HEK293 (cell line): ENCODE data around the gene PRLR.

ENCODE experiments used
- CTCF ChIA-PET: fragments of 350-600 bp; formaldehyde crosslinking; extraction: SDS; loops from one replicate; lab custom pipeline; 2021; ENCODE audit warnings: antibody characterized with exemption; lab: Yijun Ruan, JAX
- POLR2A ChIA-PET: fragments of 300-600 bp; formaldehyde crosslinking; extraction: SDS; loops from one replicate; lab custom pipeline; 2020; ENCODE audit warnings: antibody characterized with exemption, inconsistent platforms; lab: Yijun Ruan, JAX
- H3K27ac ChIP-seq: fragments of 200-500 bp; sonication (Bioruptor generic); 2 replicates; pipeline ENCODE4 v1.5.1; 2014; ENCODE audit warnings: low read depth, low read length, control low read depth, inconsistent platforms; ENCODE audit errors: extremely low read depth
- H3K36me3 ChIP-seq, 2 experiments: fragments of 200-500 bp in 1 of 2; sonication (Bioruptor generic) in 1 of 2; 1 replicate in 1 of 2; 2 replicates in 1 of 2; pipeline ENCODE4 v1.5.1; 2014 to 2017; ENCODE audit warnings: inconsistent platforms in 2 of 2, low read length in 2 of 2; ENCODE audit not compliant: control insufficient read depth in 2 of 2, insufficient read depth in 1 of 2
- H3K4me1 ChIP-seq: fragments of 200-500 bp; sonication (Bioruptor generic); 2 replicates; pipeline ENCODE4 v1.5.1; 2014; ENCODE audit warnings: mild to moderate bottlenecking, low read length, inconsistent platforms; ENCODE audit not compliant: control insufficient read depth, insufficient read depth
- H3K4me3 ChIP-seq: 2 replicates; pipeline ENCODE4 v1.5.1; 2011; ENCODE audit warnings: low read depth, mild to moderate bottlenecking, control low read depth, low read length, moderate library complexity
- H3K9me3 ChIP-seq: fragments of 200-500 bp; sonication (Bioruptor generic); 2 replicates; pipeline ENCODE4 v1.5.1; 2014; ENCODE audit warnings: low read depth, low read length, inconsistent platforms; ENCODE audit not compliant: control insufficient read depth, insufficient read depth
- GLIS1 ChIP-seq: fragments of 450-650 bp; formaldehyde crosslinking; IDR thresholded peaks from 2 replicates; pipeline ENCODE4 v1.5.1; 2016; ENCODE audit warnings: missing biosample characterization, missing genetic modification characterization
- HOXC10 ChIP-seq: sonication (generic); formaldehyde crosslinking; IDR thresholded peaks from 2 replicates; pipeline ENCODE4 v1.8.1; 2023; ENCODE audit warnings: mild to moderate bottlenecking, missing genetic modification reagents
- HOXD13 ChIP-seq: sonication (generic); formaldehyde crosslinking; IDR thresholded peaks from 2 replicates; pipeline ENCODE4 v1.8.0; 2022; ENCODE audit warnings: missing genetic modification reagents, borderline replicate concordance
- KLF17 ChIP-seq: fragments of 450-650 bp; formaldehyde crosslinking; IDR thresholded peaks from 2 replicates; pipeline ENCODE4 v1.5.1; 2016; ENCODE audit warnings: missing biosample characterization, missing genetic modification characterization
- OVOL3 ChIP-seq: fragments of 450-650 bp; formaldehyde crosslinking; IDR thresholded peaks from 2 replicates; pipeline ENCODE4 v1.5.1; 2016; ENCODE audit warnings: missing biosample characterization, missing genetic modification characterization
- PRDM10 ChIP-seq: fragments of 450-650 bp; formaldehyde crosslinking; IDR thresholded peaks from 2 replicates; pipeline ENCODE4 v1.5.1; 2016; ENCODE audit warnings: missing biosample characterization, missing genetic modification characterization
- ZBTB8A ChIP-seq: fragments of 450-650 bp; formaldehyde crosslinking; IDR thresholded peaks from 2 replicates; pipeline ENCODE4 v1.5.1; 2016; ENCODE audit warnings: missing biosample characterization, missing genetic modification characterization
- ZFP69B ChIP-seq: fragments of 450-650 bp; formaldehyde crosslinking; IDR thresholded peaks from 2 replicates; pipeline ENCODE4 v1.5.1; 2016; ENCODE audit warnings: missing biosample characterization, missing genetic modification characterization
- ZNF157 ChIP-seq: fragments of 450-650 bp; formaldehyde crosslinking; IDR thresholded peaks from 2 replicates; pipeline ENCODE4 v1.5.1; 2016; ENCODE audit warnings: missing biosample characterization, missing genetic modification characterization
- ZNF24 ChIP-seq: fragments of 450-650 bp; formaldehyde crosslinking; IDR thresholded peaks from 2 replicates; pipeline ENCODE4 v1.5.1; 2016; ENCODE audit warnings: missing biosample characterization, missing genetic modification characterization
- ZNF274 ChIP-seq, 2 experiments: fragments of 200-500 bp in 1 of 2; fragments of 450-650 bp in 1 of 2; sonication (Bioruptor generic) in 1 of 2; formaldehyde crosslinking in 1 of 2; IDR thresholded peaks; 2 replicates each; pipeline versions ENCODE4 v1.5.1 to v1.6.1; 2014 to 2016; ENCODE audit warnings: borderline replicate concordance in 1 of 2, inconsistent platforms in 1 of 2, low read length in 1 of 2, missing biosample characterization in 1 of 2, missing genetic modification characterization in 1 of 2
- ZNF324 ChIP-seq: fragments of 450-650 bp; formaldehyde crosslinking; IDR thresholded peaks from 2 replicates; pipeline ENCODE4 v1.5.1; 2016; ENCODE audit warnings: missing biosample characterization, missing genetic modification characterization
- ZNF37A ChIP-seq: fragments of 450-650 bp; IDR thresholded peaks from 2 replicates; pipeline ENCODE4 v1.5.1; 2018; ENCODE audit warnings: missing biosample characterization, missing genetic modification characterization
- ZNF513 ChIP-seq: fragments of 450-650 bp; IDR thresholded peaks from 2 replicates; pipeline ENCODE4 v1.5.1; 2018; ENCODE audit warnings: missing biosample characterization, missing genetic modification characterization
- ZNF558 ChIP-seq: fragments of 450-650 bp; formaldehyde crosslinking; IDR thresholded peaks from 2 replicates; pipeline ENCODE4 v1.5.1; 2016; ENCODE audit warnings: missing biosample characterization, missing genetic modification characterization
- ZNF777 ChIP-seq: fragments of 450-650 bp; formaldehyde crosslinking; IDR thresholded peaks from 2 replicates; pipeline ENCODE4 v1.5.1; 2017; ENCODE audit warnings: missing biosample characterization, missing genetic modification characterization, borderline replicate concordance
- ZSCAN5A ChIP-seq: fragments of 450-650 bp; formaldehyde crosslinking; IDR thresholded peaks from 2 replicates; pipeline ENCODE4 v1.5.1; 2016; ENCODE audit warnings: missing biosample characterization, missing genetic modification characterization
- ZXDB ChIP-seq: fragments of 450-650 bp; formaldehyde crosslinking; IDR thresholded peaks from 2 replicates; pipeline ENCODE4 v1.5.1; 2016; ENCODE audit warnings: missing biosample characterization, missing genetic modification characterization

The PRLR gene

GRCh38 chr5:35044649-35045048, 185.6 kb downstream of the PRLR start:
- ChIA-PET CTCF (interaction anchor here (0.9 kb wide), 1 partner anchor 19 kb away, joined by 4 read pairs; no protein-coding TSS in a partner anchor), POLR2A (no interaction called here)

GRCh38 chr5:35042781-35043180, 187.5 kb downstream of the PRLR start:
- CTCF ChIA-PET: interaction anchor here (1.0 to 1.1 kb wide), 2 partner anchors 39 to 41 kb away, joined by 3 to 4 read pairs; no protein-coding TSS in a partner anchor
- H3K27ac ChIP-seq: no peak overlapping the region
- no peaks in the 10 kb centered on the region for H3K36me3 ChIP-seq
- POLR2A ChIA-PET: no interaction called here
- no peaks in the 10 kb centered on the region for H3K9me3 ChIP-seq
- H3K4me3 ChIP-seq: no peak overlapping the region
- TF ChIP-seq ZNF37A (tag by site-specific recombination): no peak
- H3K4me1 ChIP-seq: no peaks in the 10 kb centered on the region

More at GRCh38 chr5:35044649-35045048, 185.6 kb downstream of the PRLR start:
- H3K4me1 ChIP-seq: no peaks in the 10 kb centered on the region
- no peak overlapping the region for H3K4me3 ChIP-seq
- H3K36me3 ChIP-seq: no peaks in the 10 kb centered on the region
- H3K27ac ChIP-seq: no peak overlapping the region
- no peaks in the 10 kb centered on the region for H3K9me3 ChIP-seq
- TF ChIP-seq ZNF324 (tag by site-specific recombination) (no peak), ZSCAN5A (no peak), ZNF513 (tag by site-specific recombination) (no peak), HOXD13 (CRISPR knock-in tag) (no peak), HOXC10 (CRISPR knock-in tag) (no peak), ZNF274 (IDR thresholded peaks at IDR 0.05; ENCODE audit: low read length) (no peak), ZNF274 (tag by site-specific recombination; IDR thresholded peaks at IDR 0.05; ENCODE audit: borderline replicate concordance) (no peak), ZFP69B (tag by site-specific recombination) (no peak), ZNF157 (tag by site-specific recombination) (no peak), PRDM10 (tag by site-specific recombination) (no peak), OVOL3 (tag by site-specific recombination) (no peak), ZXDB (no peak), KLF17 (no peak), GLIS1 (tag by site-specific recombination) (no peak)

GRCh38 chr5:35041261-35041660, 189.0 kb downstream of the PRLR start:
- POLR2A ChIA-PET: no interaction called here
- CTCF ChIA-PET: interaction anchor here (0.5 to 2.1 kb wide), 4 partner anchors 38 to 482 kb away, joined by 3 to 5 read pairs (median 4); no protein-coding TSS in a partner anchor
- no peaks in the 10 kb centered on the region for H3K9me3 ChIP-seq
- no peaks in the 10 kb centered on the region for H3K36me3 ChIP-seq
- no peak overlapping the region for H3K27ac ChIP-seq
- TF ChIP-seq ZBTB8A (no peak), ZNF777 (tag by site-specific recombination) (no peak), ZNF558 (tag by site-specific recombination) (no peak), ZNF24 (no peak)
- no peak overlapping the region for H3K4me3 ChIP-seq
- H3K4me1 ChIP-seq: no peaks in the 10 kb centered on the region
